Hepatocyte (in vitro differentiated cells): ENCODE measurements around the gene SPINK2. TPM values are rescaled to one million over a fixed set of nuclear protein-coding genes. Genes with fewer than 3 reads are reported as not detected.

Experiments used
- DNase-seq: peaks from one replicate; pipeline ENCODE4 v3.0.0-alpha.2; 2016; ENCODE audit warnings: low spot score
- H2AFZ ChIP-seq: fragments of 200-600 bp; sonication (generic); 2 replicates; pipeline ENCODE4 v1.6.0; 2016; ENCODE audit warnings: antibody characterized with exemption, mild to moderate bottlenecking
- H3K27ac ChIP-seq: fragments of 200-600 bp; sonication (generic); 2 replicates; pipeline ENCODE4 v1.5.1; 2016; ENCODE audit warnings: mild to moderate bottlenecking
- H3K27me3 ChIP-seq: fragments of 200-600 bp; sonication (generic); 2 replicates; pipeline ENCODE4 v1.6.1; 2016
- H3K36me3 ChIP-seq: fragments of 200-600 bp; sonication (generic); replicated peaks from 2 replicates; pipeline ENCODE4 v1.5.1; 2016; ENCODE audit warnings: low read depth; ENCODE audit not compliant: insufficient read depth
- H3K4me1 ChIP-seq: fragments of 200-600 bp; sonication (generic); 2 replicates; pipeline ENCODE4 v1.5.1; 2016; ENCODE audit warnings: mild to moderate bottlenecking, moderate library complexity; ENCODE audit not compliant: insufficient read depth
- H3K4me2 ChIP-seq: fragments of 200-600 bp; sonication (generic); 2 replicates; pipeline ENCODE4 v1.6.0; 2016
- H3K4me3 ChIP-seq: fragments of 200-600 bp; sonication (generic); 2 replicates; pipeline ENCODE4 v1.5.1; 2016; ENCODE audit warnings: mild to moderate bottlenecking
- H3K79me2 ChIP-seq: fragments of 200-600 bp; sonication (generic); 2 replicates; pipeline ENCODE4 v1.6.0; 2017; ENCODE audit warnings: mild to moderate bottlenecking
- H3K9me2 ChIP-seq: fragments of 200-600 bp; sonication (generic); replicated peaks from 2 replicates; pipeline ENCODE4 v1.6.0; 2017; ENCODE audit warnings: mild to moderate bottlenecking; ENCODE audit not compliant: insufficient read depth
- H3K9me3 ChIP-seq: fragments of 200-600 bp; sonication (generic); 2 replicates; pipeline ENCODE4 v1.5.1; 2016; ENCODE audit warnings: low read depth, mild to moderate bottlenecking
- H4K20me1 ChIP-seq: fragments of 200-600 bp; sonication (generic); 2 replicates; pipeline ENCODE4 v1.6.0; 2016; ENCODE audit warnings: mild to moderate bottlenecking; ENCODE audit not compliant: insufficient read depth, poor library complexity, severe bottlenecking
- EZH2 ChIP-seq: fragments of 200-600 bp; sonication (generic); IDR thresholded peaks from 2 replicates; pipeline ENCODE4 v1.6.1; 2016; ENCODE audit warnings: antibody characterized with exemption, mild to moderate bottlenecking, borderline replicate concordance
- EZH2phosphoT487 ChIP-seq: fragments of 200-600 bp; sonication (generic); IDR thresholded peaks from one replicate; pipeline ENCODE4 v1.6.1; 2018; ENCODE audit warnings: antibody characterized with exemption, mild to moderate bottlenecking, low read depth, moderate library complexity; ENCODE audit not compliant: unreplicated experiment, severe bottlenecking
- WGBS: methylation state at CpG from one replicate; pipeline ENCODE4 v1.1.6; 2016; ENCODE audit warnings: low lambda C conversion rate; ENCODE audit errors: missing lambda C conversion rate; 5-methylcytosine and 5-hydroxymethylcytosine counted together
- polyA plus RNA-seq: library from polyadenylated mRNA; unstranded; fragments of >200 nt; fragmentation: Nextera tagmentation; extraction: Ambion mirVana; gene quantifications from 2 replicates; pipeline ENCODE4 v1.2.1, GENCODE V29; 2016
- total RNA-seq: library from RNA; depleted of rRNA; stranded (reverse); fragments of >200 nt; gene quantifications from 2 replicates; pipeline ENCODE4 v1.2.3, GENCODE V29; 2014
- TF ChIP-seq, protein P1 (sequence below): fragments of 200-600 bp; sonication (generic); IDR thresholded peaks from 2 replicates; pipeline ENCODE4 v1.5.1; 2016; ENCODE audit warnings: antibody characterized with exemption, mild to moderate bottlenecking; ENCODE audit not compliant: poor library complexity

Gene SPINK2
- total and polyA plus RNA-seq, 2 experiments from 2014 or later: 0.77 TPM; not detected in 1

DNA sequence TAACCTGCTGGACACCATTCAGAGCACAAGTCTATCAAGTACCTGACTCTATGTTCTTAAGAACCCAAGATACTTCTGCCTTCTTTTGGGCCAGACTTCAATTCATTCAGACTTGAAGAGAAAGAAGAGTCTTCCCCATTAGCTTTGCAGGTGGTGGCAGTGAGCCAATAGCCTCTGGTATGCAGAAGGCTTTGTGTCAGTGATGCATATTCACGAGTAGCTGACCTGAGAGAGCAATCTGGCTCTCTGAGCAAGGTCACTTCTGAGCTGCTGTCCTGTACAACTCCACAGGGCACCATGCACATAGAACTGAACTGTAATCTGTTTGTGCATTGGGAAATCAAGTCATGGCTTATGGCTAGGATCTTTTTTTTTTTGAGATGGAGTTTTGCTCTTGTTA is 39.9 kb upstream of the SPINK2 start:
- H3K27ac ChIP-seq: no peak overlapping the region
- H4K20me1 ChIP-seq: no peaks in the 10 kb centered on the region
- no peaks in the 10 kb centered on the region for H3K79me2 ChIP-seq
- peak; percentile 11 for DNase-seq
- WGBS: 32% methylated on average over 1 of the region's 1 CpG
- H2AFZ ChIP-seq: no peak overlapping the region
- H3K9me2 ChIP-seq: no peaks in the 10 kb centered on the region
- no peak overlapping the region for H3K4me2 ChIP-seq
- no peaks in the 10 kb centered on the region for H3K36me3 ChIP-seq
- H3K4me3 ChIP-seq: no peak overlapping the region
- no peaks in the 10 kb centered on the region for H3K27me3 ChIP-seq
- TF ChIP-seq, protein P1, sequence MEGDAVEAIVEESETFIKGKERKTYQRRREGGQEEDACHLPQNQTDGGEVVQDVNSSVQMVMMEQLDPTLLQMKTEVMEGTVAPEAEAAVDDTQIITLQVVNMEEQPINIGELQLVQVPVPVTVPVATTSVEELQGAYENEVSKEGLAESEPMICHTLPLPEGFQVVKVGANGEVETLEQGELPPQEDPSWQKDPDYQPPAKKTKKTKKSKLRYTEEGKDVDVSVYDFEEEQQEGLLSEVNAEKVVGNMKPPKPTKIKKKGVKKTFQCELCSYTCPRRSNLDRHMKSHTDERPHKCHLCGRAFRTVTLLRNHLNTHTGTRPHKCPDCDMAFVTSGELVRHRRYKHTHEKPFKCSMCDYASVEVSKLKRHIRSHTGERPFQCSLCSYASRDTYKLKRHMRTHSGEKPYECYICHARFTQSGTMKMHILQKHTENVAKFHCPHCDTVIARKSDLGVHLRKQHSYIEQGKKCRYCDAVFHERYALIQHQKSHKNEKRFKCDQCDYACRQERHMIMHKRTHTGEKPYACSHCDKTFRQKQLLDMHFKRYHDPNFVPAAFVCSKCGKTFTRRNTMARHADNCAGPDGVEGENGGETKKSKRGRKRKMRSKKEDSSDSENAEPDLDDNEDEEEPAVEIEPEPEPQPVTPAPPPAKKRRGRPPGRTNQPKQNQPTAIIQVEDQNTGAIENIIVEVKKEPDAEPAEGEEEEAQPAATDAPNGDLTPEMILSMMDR: no peak
- TF ChIP-seq EZH2 (no peak), EZH2phosphoT487 (no peak)
- no peaks in the 10 kb centered on the region for H3K9me3 ChIP-seq
- no peaks in the 10 kb centered on the region for H3K4me1 ChIP-seq

- no peak overlapping the region for H3K27ac ChIP-seq
- 96% methylated on average over 3 of the region's 3 CpGs for WGBS
- no peak overlapping the region for H2AFZ ChIP-seq
Observed at GRCh38 chr4:56860781-56861180, 39.3 kb upstream of the SPINK2 start.

GRCh38 chr4:56859841-56860240 is 38.3 kb upstream of the SPINK2 start:
- Histone ChIP-seq H3K27ac (no peak overlapping the region), H3K79me2 (no peaks in the 10 kb centered on the region), H3K4me3 (no peak overlapping the region), H4K20me1 (no peaks in the 10 kb centered on the region), H3K36me3 (no peaks in the 10 kb centered on the region), H2AFZ (no peak overlapping the region), H3K4me1 (no peaks in the 10 kb centered on the region), H3K4me2 (no peak overlapping the region), H3K9me2 (no peaks in the 10 kb centered on the region), H3K9me3 (no peaks in the 10 kb centered on the region), H3K27me3 (no peaks in the 10 kb centered on the region)
- TF ChIP-seq EZH2 (no peak), EZH2phosphoT487 (no peak)
- TF ChIP-seq, protein P1: no peak
- WGBS: 80% methylated on average over 5 of the region's 5 CpGs
- DNase-seq: no peak

More at GRCh38 chr4:56860781-56861180, 39.3 kb upstream of the SPINK2 start:
- Histone ChIP-seq H3K9me3 (no peaks in the 10 kb centered on the region), H3K9me2 (no peaks in the 10 kb centered on the region), H3K4me1 (no peaks in the 10 kb centered on the region), H3K79me2 (no peaks in the 10 kb centered on the region), H3K36me3 (no peaks in the 10 kb centered on the region), H3K27me3 (no peaks in the 10 kb centered on the region), H3K4me3 (no peak overlapping the region), H3K4me2 (no peak overlapping the region), H4K20me1 (no peaks in the 10 kb centered on the region)
- no peak for DNase-seq
- TF ChIP-seq, protein P1: no peak
- TF ChIP-seq EZH2 (no peak), EZH2phosphoT487 (no peak)
